ENCODE data around the gene ENSA. TPM values are rescaled to one million over a fixed set of nuclear protein-coding genes. Genes with fewer than 3 reads are reported as not detected.
A peak's percentile ranks its signal among the peaks of the same experiment; 100 is the strongest.
"Not testable (repeated sequence)": the region's sequence is repeated elsewhere in the genome, so short reads cannot be mapped to it uniquely, and the experiment has no call there.

The ENSA gene
- polyA plus RNA-seq, 3 donors: 49.0 to 133 (median 107) TPM

DNA sequence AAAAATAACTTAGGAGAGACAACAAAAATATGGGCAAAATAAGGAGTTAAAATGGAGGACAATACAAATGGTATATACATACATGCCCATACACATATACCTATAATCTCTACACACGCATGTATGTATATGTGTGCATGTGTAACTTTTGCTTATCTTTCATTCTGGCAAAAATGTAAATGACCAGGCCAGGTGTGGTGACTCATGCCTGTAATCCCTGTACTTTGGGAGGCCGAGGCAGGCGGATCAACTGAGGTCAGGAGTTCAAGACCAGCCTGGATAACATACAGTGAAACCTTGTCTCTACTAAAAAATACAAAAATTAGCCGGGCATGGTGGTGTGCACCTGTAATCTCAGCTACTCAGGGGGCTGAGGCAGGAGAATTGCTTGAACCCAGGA, 31.1 kb downstream of the ENSA start:
- H3K27ac ChIP-seq (ENCODE audit: low read depth, low read length): not testable (repeated sequence)
- 81 to 96% (median 81%) methylated on average over 4 of the region's 4 CpGs for WGBS, 3 donors

DNA sequence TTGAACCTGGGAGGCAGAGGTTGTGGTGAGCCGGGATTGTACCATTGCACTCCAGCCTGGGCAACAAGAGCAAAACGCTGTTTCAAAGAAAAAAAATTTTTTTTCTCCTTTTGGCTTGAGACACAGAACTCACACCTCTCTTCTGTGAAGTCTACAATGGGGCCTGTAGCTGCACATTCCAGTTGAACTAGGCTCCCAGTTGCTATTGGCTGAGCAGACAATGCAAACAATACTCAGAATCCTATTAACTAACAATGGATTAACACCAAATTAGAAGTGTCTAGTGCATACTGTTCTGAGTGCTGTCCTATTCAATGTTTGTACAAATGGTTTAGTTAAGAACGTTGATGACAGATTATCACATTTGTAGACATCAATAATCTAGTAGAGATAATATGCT, 32.4 kb downstream of the ENSA start:
- WGBS, 3 donors: 71 to 90% (median 88%) methylated on average over 3 of the region's 3 CpGs
- H3K27ac ChIP-seq (ENCODE audit: low read depth, low read length): no peak overlapping the region

DNA sequence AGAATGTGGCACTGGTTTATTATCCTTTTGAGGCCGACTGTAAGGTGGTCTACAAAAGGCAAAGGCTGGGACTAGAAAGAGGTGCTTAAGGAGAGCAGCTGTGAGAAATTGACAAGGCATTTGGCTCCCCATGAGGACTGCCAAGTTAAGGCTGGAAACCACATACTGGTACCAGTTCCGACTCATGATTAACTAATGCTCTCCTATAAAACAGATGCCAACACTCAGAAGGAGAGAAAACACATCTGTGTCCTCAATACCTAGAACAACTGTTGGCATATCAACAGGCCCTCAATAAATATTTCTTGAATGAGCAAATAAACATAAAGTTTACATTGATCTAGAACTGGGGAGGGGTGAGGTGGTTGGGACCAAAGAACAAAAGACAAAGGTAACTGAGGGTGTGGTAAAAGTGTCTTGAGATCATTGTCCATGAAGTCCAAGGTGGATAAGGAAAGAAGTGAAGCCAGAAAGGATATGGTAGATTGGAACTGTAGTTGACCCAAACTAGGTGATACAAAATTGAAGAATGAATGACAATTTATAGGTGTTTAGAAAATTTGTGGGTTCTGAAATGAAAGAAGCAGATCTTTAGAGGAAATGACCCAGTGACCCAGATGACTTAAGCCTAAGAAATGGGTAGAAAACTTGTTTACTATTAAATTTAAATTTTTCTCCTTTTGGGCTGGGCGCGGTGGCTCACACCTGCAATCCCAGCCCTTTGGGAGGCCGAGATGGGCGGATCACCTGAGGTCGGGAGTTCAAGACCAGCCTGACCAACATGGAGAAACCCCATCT, 33.1 kb downstream of the ENSA start:
- WGBS, 3 donors: 90 to 96% (median 94%) methylated on average over 7 of the region's 7 CpGs
- H3K27ac ChIP-seq (ENCODE audit: low read depth, low read length): no peak overlapping the region

DNA sequence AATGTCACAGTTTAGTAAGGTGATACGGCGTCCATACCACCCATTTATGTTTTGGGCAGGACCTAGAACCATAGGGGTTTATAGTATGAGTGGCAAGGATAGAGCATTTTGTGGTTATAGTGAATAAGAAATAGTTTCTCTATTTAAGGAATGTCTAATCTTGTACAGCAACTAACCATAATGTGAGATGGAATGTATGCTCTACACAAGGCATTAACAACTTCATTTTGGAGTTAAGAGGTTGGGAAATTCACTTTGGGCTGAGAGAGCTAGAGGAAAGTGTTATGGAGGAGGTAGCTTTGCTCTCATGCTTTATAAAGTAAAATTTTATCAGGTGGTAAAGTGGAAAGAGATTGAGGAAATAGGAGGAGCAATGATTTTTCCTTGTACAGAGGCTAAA, 47.0 kb downstream of the ENSA start:
- 70 to 99% (median 95%) methylated on average over 2 of the region's 2 CpGs for WGBS, 3 donors
- no peak overlapping the region for H3K27ac ChIP-seq (ENCODE audit: low read depth, low read length)

DNA sequence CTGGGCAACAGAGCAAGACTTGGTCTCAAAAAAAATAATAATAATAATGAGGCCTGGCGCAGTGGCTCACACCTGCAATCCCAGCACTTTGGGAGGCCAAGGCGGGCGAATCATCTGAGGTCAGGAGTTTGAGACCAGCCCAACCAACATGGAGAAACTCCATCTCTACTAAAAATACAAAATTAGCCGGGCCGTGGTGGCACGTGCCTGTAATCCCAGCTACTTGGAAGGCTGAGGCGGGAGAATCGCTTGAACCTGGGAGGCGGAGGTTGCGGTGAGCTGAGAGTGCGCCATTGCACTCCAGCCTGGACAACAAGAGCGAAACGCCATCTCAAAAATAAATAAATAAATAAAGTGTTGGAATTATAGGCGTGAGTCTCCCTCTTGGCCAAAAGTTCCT, 47.5 kb downstream of the ENSA start:
- not testable (repeated sequence) for H3K27ac ChIP-seq (ENCODE audit: low read depth, low read length)
- 95 to 97% (median 96%) methylated on average over 14 of the region's 14 CpGs for WGBS, 3 donors

DNA sequence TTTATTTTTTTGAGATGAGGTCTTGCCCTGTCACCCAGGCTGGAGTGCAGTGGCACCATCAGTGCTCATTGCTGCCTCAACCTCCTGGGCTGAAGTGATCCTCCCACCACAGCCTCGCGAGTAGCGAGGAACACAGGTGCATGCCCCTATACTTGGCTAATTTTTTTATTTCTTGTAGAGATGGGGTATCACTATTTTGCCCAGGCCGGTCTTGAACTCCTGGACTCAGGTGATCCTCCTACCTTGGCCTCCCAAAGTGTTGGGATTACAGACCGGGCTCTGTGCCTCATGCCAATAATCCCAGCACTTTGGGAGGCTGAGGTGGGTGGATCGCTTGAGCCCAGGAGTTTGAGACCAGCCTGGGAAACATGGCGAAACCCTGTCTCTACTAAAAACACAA, 48.0 kb downstream of the ENSA start:
- not testable (repeated sequence) for H3K27ac ChIP-seq (ENCODE audit: low read depth, low read length)
- WGBS, 3 donors: 97 to 99% (median 98%) methylated on average over 7 of the region's 7 CpGs

DNA sequence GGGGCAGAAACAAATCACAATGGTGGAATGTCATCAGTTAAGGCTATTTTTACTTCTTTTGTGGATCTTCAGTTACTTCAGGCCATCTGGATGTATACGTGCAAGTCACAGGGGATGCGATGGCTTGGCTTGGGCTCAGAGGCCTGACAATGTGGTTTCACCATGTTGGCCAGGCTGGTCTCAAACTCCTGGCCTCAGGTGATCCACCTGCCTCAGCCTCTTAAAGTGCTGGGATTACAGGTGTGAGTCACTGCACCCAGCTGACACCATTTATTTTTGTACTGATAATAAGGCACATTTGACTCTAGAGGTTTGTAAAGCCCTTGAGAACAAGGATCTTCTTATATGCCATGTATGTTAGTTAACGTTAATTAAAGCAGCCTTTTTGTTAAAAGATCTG, 48.4 kb downstream of the ENSA start:
- H3K27ac ChIP-seq (ENCODE audit: low read depth, low read length): not testable (repeated sequence)
- WGBS, 3 donors: 91 to 96% (median 91%) methylated on average over 3 of the region's 3 CpGs

DNA sequence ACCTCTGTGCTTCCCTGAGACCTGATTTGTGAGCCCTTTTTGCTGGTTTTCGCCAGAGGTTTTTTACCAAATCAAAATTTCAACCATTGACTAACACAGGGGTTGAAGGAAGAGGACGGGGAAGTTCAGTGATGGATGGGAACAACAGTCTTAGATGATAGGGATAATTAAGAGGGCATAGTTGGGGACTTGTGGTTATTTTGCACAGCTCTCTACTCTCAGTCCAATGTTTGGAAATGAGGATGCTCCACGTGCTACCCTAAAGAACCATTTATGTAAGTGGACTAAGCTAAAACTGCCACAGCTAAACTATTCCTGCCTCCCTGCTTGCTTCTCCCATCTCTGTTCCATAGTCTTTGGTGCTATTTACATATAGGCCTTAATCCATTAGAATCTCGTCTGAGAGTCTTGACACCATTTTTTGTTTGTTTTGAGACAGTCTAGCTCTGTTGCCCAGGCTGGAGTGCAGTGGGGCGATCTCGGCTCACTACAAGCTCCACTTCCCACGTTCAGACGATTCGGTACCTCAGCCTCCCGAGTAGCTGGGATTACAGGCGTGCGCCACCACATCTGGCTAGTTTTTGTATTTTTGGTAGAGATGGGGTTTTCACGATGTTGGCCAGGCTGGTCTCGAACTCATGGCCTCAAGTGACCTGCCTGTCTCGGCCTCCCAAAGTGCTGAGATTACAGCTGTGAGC, 49.3 kb downstream of the ENSA start:
- WGBS, 3 donors: 71 to 75% (median 73%) methylated on average over 15 of the region's 15 CpGs
- peak overlapping the region; percentile 80 for H3K27ac ChIP-seq (ENCODE audit: low read depth, low read length)

DNA sequence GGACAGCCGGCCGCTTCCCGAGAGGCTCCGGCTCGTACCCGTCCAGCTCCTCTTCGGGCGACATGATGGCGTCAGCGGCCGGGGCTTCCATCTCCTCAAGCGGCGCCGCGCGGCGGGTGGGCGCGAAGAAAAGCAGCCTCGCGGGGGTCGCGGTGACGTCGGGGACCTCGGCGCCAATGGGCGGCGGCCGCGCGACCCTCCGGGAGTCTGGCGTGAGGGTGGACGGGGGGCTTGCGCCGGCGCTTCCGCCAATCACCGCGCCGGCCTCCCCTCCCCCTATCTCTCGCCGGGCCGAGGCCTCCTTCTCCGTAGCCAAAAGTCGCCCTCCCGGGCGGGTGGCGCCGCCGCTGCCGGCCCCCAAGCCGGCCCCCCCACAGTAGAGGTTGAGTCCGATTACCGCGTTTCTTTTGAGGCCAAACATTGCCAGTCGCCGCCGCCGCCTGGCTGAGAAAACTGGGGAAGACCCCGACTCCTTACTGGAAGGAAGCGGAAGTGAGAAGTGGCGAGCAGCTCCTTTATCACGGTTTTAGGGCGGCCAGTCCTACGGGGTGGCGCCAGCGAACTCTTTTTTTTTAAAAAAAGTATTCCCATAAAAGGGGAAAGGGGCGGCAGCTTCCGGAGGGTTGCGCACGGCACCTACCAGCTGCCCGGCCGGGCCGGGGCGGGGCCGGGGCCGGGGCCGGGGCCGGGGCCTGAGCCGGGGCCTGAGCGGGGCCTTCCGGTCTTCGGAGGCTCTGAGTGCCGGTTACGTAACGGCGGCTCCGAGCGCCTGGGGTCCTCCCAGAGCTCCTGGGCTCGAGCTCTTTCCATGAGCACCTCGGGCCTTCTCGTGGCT, 50.1 kb downstream of the ENSA start, which contains the start of gene MCL1:
MCL1 (minus strand) TSS at position 501 of the 835 bp plus-strand sequence; CDS start at position 421, 80 bp downstream.
- H3K27ac ChIP-seq (ENCODE audit: low read depth, low read length): peak within 1 kb of the TSS; percentile 98
- 1% methylated on average over 74 to 94 of the region's 94 CpGs for WGBS, 3 donors

DNA sequence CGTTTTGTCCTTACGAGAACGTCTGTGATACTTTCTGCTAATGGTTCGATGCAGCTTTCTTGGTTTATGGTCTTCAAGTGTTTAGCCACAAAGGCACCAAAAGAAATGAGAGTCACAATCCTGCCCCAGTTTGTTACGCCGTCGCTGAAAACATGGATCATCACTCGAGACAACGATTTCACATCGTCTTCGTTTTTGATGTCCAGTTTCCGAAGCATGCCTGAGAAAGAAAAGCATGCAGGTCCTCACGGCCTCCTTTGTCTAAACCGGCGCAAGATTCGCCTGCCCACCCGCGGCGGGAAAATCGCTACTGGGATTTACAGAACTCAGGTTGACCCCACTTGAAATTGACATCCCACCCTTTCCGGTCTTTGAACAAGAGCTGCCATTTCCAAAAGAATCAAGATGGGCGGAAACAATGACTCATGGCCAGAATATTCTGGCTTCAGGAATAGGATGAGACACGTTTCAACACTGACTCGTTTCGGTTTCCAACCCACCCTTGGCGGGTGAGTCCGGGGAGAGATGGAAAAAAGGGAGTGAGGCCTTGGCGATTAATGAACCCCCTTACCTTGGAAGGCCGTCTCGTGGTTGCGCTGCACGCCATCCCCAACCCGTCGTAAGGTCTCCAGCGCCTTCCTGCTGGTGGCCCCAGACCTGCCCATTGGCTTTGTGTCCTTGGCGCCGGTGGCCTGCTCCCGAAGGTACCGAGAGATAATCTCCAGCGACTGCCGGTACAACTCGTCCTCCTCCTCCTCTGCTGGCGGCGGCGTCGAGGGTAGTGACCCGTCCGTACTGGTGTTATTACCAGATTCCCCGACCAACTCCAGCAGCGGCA, 50.9 kb downstream of the ENSA start:
- H3K27ac ChIP-seq (ENCODE audit: low read depth, low read length): peak overlapping the region; percentile 98
- WGBS, 3 donors: 0% methylated on average over 50 of the region's 50 CpGs

DNA sequence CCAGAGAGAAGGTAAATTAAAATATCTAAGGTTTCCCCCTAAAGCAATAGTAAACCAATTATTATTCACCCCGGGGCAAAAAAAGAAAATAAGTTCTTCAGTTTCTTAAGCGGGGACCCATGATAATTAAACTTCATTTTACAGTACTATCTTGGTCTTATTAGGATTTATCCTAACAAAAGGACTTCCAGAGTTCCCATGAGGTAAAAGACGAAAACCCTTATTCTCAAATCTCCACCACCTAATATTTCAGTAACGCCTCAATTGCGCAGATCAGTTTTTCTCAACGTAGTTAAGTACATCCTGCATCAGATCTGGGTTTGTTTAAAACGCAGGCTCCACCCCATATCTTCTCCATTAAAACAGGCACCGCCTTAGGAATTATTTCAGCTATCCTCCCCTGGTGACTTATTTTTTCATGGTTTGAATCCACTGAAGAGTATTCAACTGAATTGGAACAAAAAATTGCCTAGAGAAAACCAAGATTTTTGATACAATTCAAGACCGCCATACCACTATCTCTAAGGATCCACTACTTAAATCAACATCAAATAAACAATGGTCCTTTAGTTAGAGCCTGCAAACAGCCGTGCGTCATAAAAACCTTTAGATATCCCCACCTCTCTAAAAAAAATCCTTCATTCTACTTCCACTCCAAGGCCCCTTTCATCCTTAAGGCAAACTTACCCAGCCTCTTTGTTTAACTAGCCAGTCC, 51.7 kb downstream of the ENSA start:
- WGBS, 3 donors: 1 to 3% (median 2%) methylated on average over 11 of the region's 11 CpGs
- peak overlapping the region; percentile 98 for H3K27ac ChIP-seq (ENCODE audit: low read depth, low read length)

DNA sequence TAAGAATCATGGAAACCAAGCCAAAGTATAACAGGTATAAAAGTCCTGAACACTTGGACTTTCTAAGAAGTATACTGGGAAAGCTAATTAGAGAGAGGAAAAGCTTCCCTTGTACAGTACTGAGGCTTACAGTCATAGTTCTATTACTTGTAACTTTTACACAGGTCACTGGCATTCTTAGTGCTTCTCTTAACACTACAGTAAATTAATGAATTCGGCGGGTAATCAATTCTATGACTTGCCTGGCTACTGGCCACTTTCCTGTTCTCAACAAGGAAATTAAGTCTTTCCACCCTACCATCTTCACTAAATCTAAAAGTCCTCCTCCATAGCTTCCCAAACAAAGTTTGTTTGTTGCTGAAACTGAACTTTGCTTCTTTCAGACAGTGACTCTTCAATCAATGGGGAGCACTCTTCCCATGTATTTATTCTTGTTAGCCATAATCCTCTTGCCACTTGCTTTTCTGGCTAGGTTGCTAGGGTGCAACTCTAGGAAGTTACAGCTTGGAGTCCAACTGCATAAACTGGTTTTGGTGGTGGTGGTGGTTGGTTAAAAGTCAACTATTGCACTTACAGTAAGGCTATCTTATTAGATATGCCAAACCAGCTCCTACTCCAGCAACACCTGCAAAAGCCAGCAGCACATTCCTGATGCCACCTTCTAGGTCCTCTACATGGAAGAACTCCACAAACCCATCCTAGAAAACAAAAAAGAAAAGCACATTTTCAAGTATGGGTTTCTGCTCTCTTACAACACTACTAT, 52.4 kb downstream of the ENSA start:
- WGBS, 3 donors: 3 to 17% (median 16%) methylated on average over 2 of the region's 2 CpGs
- H3K27ac ChIP-seq (ENCODE audit: low read depth, low read length): no peak overlapping the region

DNA sequence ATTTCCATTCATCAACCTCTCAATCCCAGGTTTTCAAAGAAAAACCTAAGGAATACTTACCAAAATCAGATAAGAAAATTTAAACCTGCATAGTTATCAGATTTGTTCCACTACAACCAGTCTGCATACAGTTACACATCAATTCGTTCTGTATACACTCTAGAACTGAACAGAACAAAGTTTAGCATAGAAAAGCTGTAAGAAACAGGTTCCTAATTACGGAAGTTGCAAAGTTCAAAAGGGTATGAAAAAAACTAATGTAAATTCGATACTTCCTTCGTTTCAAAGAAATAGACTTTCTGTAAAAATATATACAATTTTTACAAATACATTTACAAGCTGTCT, 53.1 kb downstream of the ENSA start:
- WGBS, 3 donors: 1 to 3% (median 2%) methylated on average over 4 of the region's 4 CpGs
- no peak overlapping the region for H3K27ac ChIP-seq (ENCODE audit: low read depth, low read length)

DNA sequence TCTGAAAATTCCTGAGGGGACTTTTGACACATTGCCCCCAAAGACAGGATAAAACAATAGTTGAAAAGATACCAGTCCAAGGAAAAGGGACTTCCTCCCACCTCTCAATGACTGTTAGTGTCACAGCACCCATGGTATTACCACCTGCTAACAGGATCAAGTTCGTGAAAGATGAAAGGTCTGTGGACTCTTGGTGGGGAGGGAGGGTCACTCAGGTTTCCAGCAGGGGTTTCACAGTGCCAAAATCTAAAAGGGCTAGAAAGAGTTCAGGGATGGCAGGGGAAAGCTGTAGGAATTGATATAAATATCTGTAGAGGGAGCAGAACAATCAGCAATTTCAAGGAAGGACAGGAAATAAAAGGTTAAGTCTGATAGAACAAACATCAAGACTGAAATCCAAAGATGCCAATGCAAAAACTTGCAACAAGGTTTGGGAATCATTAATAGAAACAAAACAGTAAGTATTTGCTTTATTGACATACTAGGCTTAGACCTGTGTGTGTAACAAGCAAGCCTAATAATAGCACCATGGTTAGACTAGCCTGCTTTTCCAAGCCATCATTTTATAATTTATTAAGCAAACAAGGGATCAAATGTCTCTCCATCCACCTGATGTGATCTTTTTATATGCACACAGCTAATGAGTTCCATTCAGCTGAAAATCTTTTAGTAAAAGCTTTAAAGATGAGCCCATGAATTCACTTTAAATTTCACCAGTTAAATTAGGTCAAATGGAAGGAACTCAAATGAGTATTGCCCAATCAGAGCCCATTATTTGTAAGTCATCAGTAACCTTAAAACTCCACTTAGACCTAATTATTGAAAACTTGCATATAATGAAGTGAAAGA, 53.7 kb downstream of the ENSA start:
- WGBS, 3 donors: 9 to 38% (median 35%) methylated on average over 1 of the region's 1 CpG
- peak overlapping the region; percentile 14 for H3K27ac ChIP-seq (ENCODE audit: low read depth, low read length)

DNA sequence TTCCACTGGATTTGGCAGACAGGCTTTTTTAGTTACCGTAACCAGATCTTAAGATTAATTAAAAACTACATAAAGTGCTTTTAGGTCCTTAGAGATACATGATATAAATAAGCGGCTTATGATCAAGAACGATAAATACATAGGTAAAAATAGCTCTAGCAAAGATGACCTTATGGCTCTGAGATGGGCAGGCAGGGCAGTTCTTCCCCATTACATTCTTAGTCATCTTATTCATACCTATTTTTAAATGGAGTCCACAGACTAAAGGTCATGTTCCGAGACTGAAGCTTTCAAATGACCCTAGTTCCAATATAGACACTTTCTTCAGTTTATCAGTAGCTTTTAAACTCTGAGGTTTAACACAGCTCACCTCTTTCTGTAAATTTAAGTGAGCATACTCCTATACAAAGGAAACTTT, 54.3 kb downstream of the ENSA start:
- WGBS, 3 donors: 13 to 50% (median 48%) methylated on average over 4 of the region's 4 CpGs
- no peak overlapping the region for H3K27ac ChIP-seq (ENCODE audit: low read depth, low read length)

All from adipose tissue (tissue), 3 donors.